Measurements from ENCODE around the gene UMAD1. TPM values are rescaled to one million over a fixed set of nuclear protein-coding genes. Genes with fewer than 3 reads are reported as not detected.

The UMAD1 gene
- total and polyA plus RNA-seq, 2 donors (not counting 3 experiments of a cell fraction or from before 2014, with no cell fraction given), result 5.6 to 6.6 TPM

GRCh38 chr7:7805511-7806153 lies 165.1 kb downstream of the UMAD1 start:
- Histone ChIP-seq H4K20me1 (replicated peaks; ENCODE audit: control insufficient read depth, extremely low read depth, insufficient read depth, low read length) (no peaks in the 10 kb centered on the region), H3K9ac (replicated peaks; ENCODE audit: extremely low read depth, insufficient read depth, low read length) (no peak overlapping the region), H3K79me2 (ENCODE audit: control insufficient read depth, insufficient read depth, low read length) (no peaks in the 10 kb centered on the region), H3K27me3 (ENCODE audit: control insufficient read depth in 2 of 2, insufficient read depth in 2 of 2, low read length in 2 of 2) (no peaks in the 10 kb centered on the region), H3K9me1 (replicated peaks; ENCODE audit: control insufficient read depth, extremely low read depth, insufficient read depth, low read length) (no peaks in the 10 kb centered on the region), H3K9me3 (replicated peaks; ENCODE audit: control insufficient read depth, insufficient read depth, low read length) (no peaks in the 10 kb centered on the region), H3K4me2 (ENCODE audit: insufficient read depth, low read length) (no peak overlapping the region), H3K4me1 (ENCODE audit: control insufficient read depth, extremely low read depth, insufficient read depth, low read length) (no peaks in the 10 kb centered on the region), H3K4me3 (replicated peaks in 1 of 3; ENCODE audit: insufficient read depth in 1 of 3, low read depth in 1 of 3, low read length in 3 of 3) (no peak overlapping the region), H2AFZ (ENCODE audit: low read depth, low read length) (no peak overlapping the region), H3K36me3 (ENCODE audit: control insufficient read depth in 2 of 2, extremely low read depth in 1 of 2, insufficient read depth in 2 of 2, low read length in 2 of 2) (no peaks in the 10 kb centered on the region), H3K27ac (ENCODE audit: insufficient read depth, low read depth, low read length) (no peak overlapping the region)
- TF ChIP-seq FOS (IDR thresholded peaks at IDR 0.05; ENCODE audit: borderline replicate concordance, insufficient read depth, low read length) (no peak), CTCF (IDR thresholded peaks at IDR 0.05; ENCODE audit: extremely low read depth in 1 of 2, insufficient read depth in 1 of 2, low read depth in 1 of 2, low read length in 2 of 2) (no peak), EZH2 (IDR thresholded peaks at IDR 0.05; ENCODE audit: borderline replicate concordance, low read depth, low read length, severe bottlenecking) (no peak), POLR2AphosphoS5 (IDR thresholded peaks at IDR 0.05; ENCODE audit: insufficient read depth, low read depth, low read length) (no peak), JUN (IDR thresholded peaks at IDR 0.05; ENCODE audit: borderline replicate concordance, insufficient read depth, insufficient read length, low read depth) (no peak), POLR2A (IDR thresholded peaks at IDR 0.05; ENCODE audit: low read depth, low read length) (no peak), GATA2 (IDR thresholded peaks at IDR 0.05; ENCODE audit: insufficient read depth, insufficient read length, low read depth, low read length) (no peak), MYC (IDR thresholded peaks at IDR 0.05; ENCODE audit: low read depth, low read length) (no peak)
- TF ChIP-seq, protein P1, sequence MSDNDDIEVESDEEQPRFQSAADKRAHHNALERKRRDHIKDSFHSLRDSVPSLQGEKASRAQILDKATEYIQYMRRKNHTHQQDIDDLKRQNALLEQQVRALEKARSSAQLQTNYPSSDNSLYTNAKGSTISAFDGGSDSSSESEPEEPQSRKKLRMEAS (IDR thresholded peaks at IDR 0.05; ENCODE audit: insufficient read depth, insufficient read length), result no peak
- BruUV-seq (replicated peaks), result no TSS peak
- dilution Hi-C loops (cut with MboI; ENCODE audit: extremely low pct_ligation_motif_present, low sequenced_read_pairs) (no loop called here), intact Hi-C loops (cut with micrococcal nuclease) (no loop called here)
- DNase-seq (ENCODE audit: low read depth, low spot score) (no peak), FAIRE-seq (no peak)
- POLR2A ChIA-PET, result no interaction called here
- CTCF ChIA-PET, result no interaction called here
